SU-DHL-6 (cell line): ENCODE measurements around the gene CCDC28A.
"Not testable (repeated sequence)": the region's sequence is repeated elsewhere in the genome, so short reads cannot be mapped to it uniquely, and the experiment has no call there.

ENCODE experiments used
- H2AFZ ChIP-seq: fragments of 200-600 bp; sonication (generic); 2 replicates; pipeline ENCODE4 v1.6.1; 2014; ENCODE audit warnings: low read depth, mild to moderate bottlenecking, moderate library complexity, mixed read lengths, antibody characterized with exemption, low read length; ENCODE audit not compliant: severe bottlenecking
- H3F3A ChIP-seq: fragments of 200-600 bp; shearing (Covaris generic); 2 replicates; pipeline ENCODE4 v1.6.0; 2016; ENCODE audit warnings: antibody characterized with exemption, mild to moderate bottlenecking; ENCODE audit not compliant: insufficient read depth
- H3K27ac ChIP-seq: fragments of 200-600 bp; sonication (generic); 2 replicates; pipeline ENCODE4 v1.5.1; 2016; ENCODE audit warnings: low read depth, mild to moderate bottlenecking, low read length, moderate library complexity, mixed read lengths
- H3K27me3 ChIP-seq: fragments of 200-600 bp; sonication (generic), shearing (Covaris generic); 2 replicates; pipeline ENCODE4 v1.6.0; 2014; ENCODE audit warnings: mild to moderate bottlenecking, low read length
- H3K36me3 ChIP-seq: fragments of 200-600 bp; sonication (generic); 2 replicates; pipeline ENCODE4 v1.6.1; 2014; ENCODE audit warnings: mild to moderate bottlenecking, low read length, mixed read lengths
- H3K4me2 ChIP-seq: fragments of 300-600, 200-600 bp; shearing (Covaris generic), sonication (generic); 2 replicates; pipeline ENCODE4 v1.6.0; 2014; ENCODE audit warnings: low read length, low read depth, mild to moderate bottlenecking; ENCODE audit not compliant: poor library complexity, severe bottlenecking
- H3K4me3 ChIP-seq: fragments of 200-600 bp; sonication (generic); 2 replicates; pipeline ENCODE4 v1.5.1; 2014; ENCODE audit warnings: antibody characterized with exemption, low read length, mild to moderate bottlenecking, mixed read lengths; ENCODE audit not compliant: insufficient read depth, poor library complexity, severe bottlenecking
- H3K79me2 ChIP-seq: fragments of 200-600 bp; sonication (generic); 2 replicates; pipeline ENCODE4 v1.6.1; 2014; ENCODE audit warnings: mild to moderate bottlenecking, low read length, moderate library complexity; ENCODE audit not compliant: insufficient read depth
- H3K9ac ChIP-seq: fragments of 200-600 bp; sonication (generic); 2 replicates; pipeline ENCODE4 v1.7.0; 2014; ENCODE audit warnings: mild to moderate bottlenecking, low read length
- H3K9me2 ChIP-seq: fragments of 200-600 bp; sonication (generic); replicated peaks from 2 replicates; pipeline ENCODE4 v1.6.1; 2014; ENCODE audit warnings: low read length; ENCODE audit not compliant: insufficient read depth
- H3K9me3 ChIP-seq: fragments of 200-600 bp; sonication (generic); 2 replicates; pipeline ENCODE4 v1.6.1; 2014; ENCODE audit warnings: low read length, mixed read lengths; ENCODE audit not compliant: insufficient read depth
- H4K20me1 ChIP-seq: fragments of 200-600 bp; sonication (generic); 2 replicates; pipeline ENCODE4 v1.6.1; 2014; ENCODE audit warnings: low read depth, mild to moderate bottlenecking, antibody characterized with exemption, low read length, moderate library complexity, mixed read lengths
- CTCF ChIP-seq: fragments of 200-600 bp; sonication (generic); IDR thresholded peaks from one replicate; pipeline ENCODE4 v1.5.1; 2017; ENCODE audit warnings: antibody characterized with exemption, mild to moderate bottlenecking, low read length, moderate library complexity; ENCODE audit not compliant: insufficient read depth, poor library complexity, severe bottlenecking
- EZH2phosphoT487 ChIP-seq: fragments of 200-600 bp; sonication (generic), shearing (Covaris generic); conservative IDR thresholded peaks from 2 replicates; pipeline ENCODE4 v1.6.1; 2018; ENCODE audit warnings: mild to moderate bottlenecking, antibody characterized with exemption, low read length, moderate library complexity, mixed read lengths

CCDC28A gene

GRCh38 chr6:138726757-138727097 lies 46.8 kb upstream of the CCDC28A start:
- no peak overlapping the region for H2AFZ ChIP-seq
- H3K9ac ChIP-seq, result no peak overlapping the region
- H4K20me1 ChIP-seq, result no peaks in the 10 kb centered on the region
- no peak overlapping the region for H3K4me3 ChIP-seq
- H3K4me2 ChIP-seq, result no peak overlapping the region
- TF ChIP-seq CTCF, result no peak
- no peak for TF ChIP-seq EZH2phosphoT487
- H3K9me3 ChIP-seq, result no peaks in the 10 kb centered on the region
- no peaks in the 10 kb centered on the region for H3K9me2 ChIP-seq
- H3K36me3 ChIP-seq, result no peaks in the 10 kb centered on the region
- H3K27ac ChIP-seq, result no peak overlapping the region
- H3F3A ChIP-seq, result no peaks in the 10 kb centered on the region
- no peaks in the 10 kb centered on the region for H3K79me2 ChIP-seq
- no peaks in the 10 kb centered on the region for H3K27me3 ChIP-seq

- no peak overlapping the region for H3K4me3 ChIP-seq
- no peaks in the 10 kb centered on the region for H3K79me2 ChIP-seq
- no peaks in the 10 kb centered on the region for H3K9me3 ChIP-seq
- no peaks in the 10 kb centered on the region for H4K20me1 ChIP-seq
- H3K36me3 ChIP-seq, result no peaks in the 10 kb centered on the region
- no peak overlapping the region for H2AFZ ChIP-seq
- no peak overlapping the region for H3K27ac ChIP-seq
- no peak overlapping the region for H3K9ac ChIP-seq
- H3F3A ChIP-seq, result no peaks in the 10 kb centered on the region
- no peaks in the 10 kb centered on the region for H3K9me2 ChIP-seq
- no peaks in the 10 kb centered on the region for H3K27me3 ChIP-seq
- TF ChIP-seq EZH2phosphoT487, result no peak
- no peak for TF ChIP-seq CTCF
- H3K4me2 ChIP-seq, result no peak overlapping the region
Observed at GRCh38 chr6:138727182-138727581, 46.4 kb upstream of the CCDC28A start.

- no peaks in the 10 kb centered on the region for H3F3A ChIP-seq
- H3K9me3 ChIP-seq, result no peaks in the 10 kb centered on the region
- H3K9me2 ChIP-seq, result no peaks in the 10 kb centered on the region
- TF ChIP-seq EZH2phosphoT487, result no peak
- TF ChIP-seq CTCF, result no peak
- no peaks in the 10 kb centered on the region for H4K20me1 ChIP-seq
- H3K27ac ChIP-seq, result no peak overlapping the region
- no peak overlapping the region for H2AFZ ChIP-seq
- no peaks in the 10 kb centered on the region for H3K36me3 ChIP-seq
- H3K4me3 ChIP-seq, result no peak overlapping the region
- H3K4me2 ChIP-seq, result no peak overlapping the region
- no peaks in the 10 kb centered on the region for H3K79me2 ChIP-seq
- H3K27me3 ChIP-seq, result no peaks in the 10 kb centered on the region
- no peak overlapping the region for H3K9ac ChIP-seq
Observed at GRCh38 chr6:138728662-138729061, 44.9 kb upstream of the CCDC28A start.

GRCh38 chr6:138730037-138730436 lies 43.5 kb upstream of the CCDC28A start:
- H3K4me2 ChIP-seq, H3K9ac ChIP-seq, H3K36me3 ChIP-seq, H4K20me1 ChIP-seq, H3K79me2 ChIP-seq, H3K9me2 ChIP-seq, H3F3A ChIP-seq, H2AFZ ChIP-seq, H3K4me3 ChIP-seq, H3K27me3 ChIP-seq, H3K9me3 ChIP-seq, H3K27ac ChIP-seq: not testable (repeated sequence)
